ENCODE results near the gene CFP. TPM values are rescaled to one million over a fixed set of nuclear protein-coding genes. Genes with fewer than 3 reads are reported as not detected.

Gene CFP
- total and polyA plus RNA-seq, 2 of the 13 experiments (the other 11 are each of a cell fraction or from before 2014, with no cell fraction given), result 0.01 TPM; not detected in 1

GRCh38 chrX:47658684-47659420 lies 29.1 kb upstream of the CFP start, which contains the start of gene UXT (continued):
- peak; percentile 74; the same call in 1 of the 2 replicates for TF ChIP-seq GMEB1 (CRISPR knock-in tag; IDR thresholded peaks at IDR 0.05; ENCODE audit: borderline replicate concordance)
- TF ChIP-seq REPIN1 (CRISPR knock-in tag; IDR thresholded peaks at IDR 0.05; ENCODE audit: borderline replicate concordance, low read depth), result peak; percentile 49; the same call in 1 of the 2 replicates
- peak; percentile 33; the same call in 1 of the 2 replicates for TF ChIP-seq FOSL2 (CRISPR knock-in tag; IDR thresholded peaks at IDR 0.05)
- TF ChIP-seq ZNF331 (CRISPR knock-in tag; IDR thresholded peaks at IDR 0.05), result peak; percentile 38; the same call in 1 of the 2 replicates
- no peak for TF ChIP-seq KAT2B (IDR thresholded peaks at IDR 0.05; ENCODE audit: borderline replicate concordance, low read depth, low read length)
- no peak for TF ChIP-seq NFAT5 (CRISPR knock-in tag; IDR thresholded peaks at IDR 0.05)
- TF ChIP-seq NR2C2 (CRISPR knock-in tag; IDR thresholded peaks at IDR 0.05; ENCODE audit: borderline replicate concordance), result peak; percentile 69
- TF ChIP-seq KDM5A (IDR thresholded peaks at IDR 0.05; ENCODE audit: borderline replicate concordance, low read length), result peak; percentile 92
- TF ChIP-seq ZHX1 (CRISPR knock-in tag; IDR thresholded peaks at IDR 0.05; ENCODE audit: low read depth), result peak; percentile 75
- TF ChIP-seq DPF2 (CRISPR knock-in tag; IDR thresholded peaks at IDR 0.05; ENCODE audit: borderline replicate concordance, low read depth), result no peak
- peak; percentile 55; the same call in 1 of the 2 replicates for TF ChIP-seq ZNF547 (CRISPR knock-in tag; IDR thresholded peaks at IDR 0.05)
- no peak for TF ChIP-seq ZNF264 (CRISPR knock-in tag; IDR thresholded peaks at IDR 0.05)
- no peak for TF ChIP-seq ZNF800 (CRISPR knock-in tag; IDR thresholded peaks at IDR 0.05)
- no peak for TF ChIP-seq ZNF510 (CRISPR knock-in tag; IDR thresholded peaks at IDR 0.05; ENCODE audit: low read depth)

All from HepG2 (cell line).